Fibroblast of upper back skin (primary cell): Measurements from ENCODE around the gene PLEKHN1.

Experiments used
- DNase-seq: peaks from one replicate; pipeline ENCODE4 v3.0.0-alpha.2; 2013

The PLEKHN1 gene

DNA sequence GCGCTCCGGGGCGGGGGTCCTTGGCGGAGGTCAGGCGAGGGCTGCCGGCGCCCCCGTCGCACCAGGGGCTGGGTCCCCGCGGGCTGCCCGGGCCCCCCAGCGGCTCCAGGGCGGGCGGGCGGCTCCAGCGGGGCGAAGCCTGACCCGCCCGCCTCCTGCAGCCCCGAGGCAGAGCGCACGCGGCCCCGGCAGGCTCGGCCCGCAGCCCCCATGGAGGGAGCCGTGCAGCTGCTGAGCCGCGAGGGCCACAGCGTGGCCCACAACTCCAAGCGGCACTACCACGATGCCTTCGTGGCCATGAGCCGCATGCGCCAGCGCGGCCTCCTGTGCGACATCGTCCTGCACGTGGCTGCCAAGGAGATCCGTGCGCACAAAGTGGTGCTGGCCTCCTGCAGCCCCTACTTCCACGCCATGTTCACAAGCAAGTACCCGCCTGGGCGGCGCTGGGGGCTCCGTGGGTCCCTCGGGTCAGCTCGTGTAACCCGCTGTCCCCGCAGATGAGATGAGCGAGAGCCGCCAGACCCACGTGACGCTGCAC lies 5.1 kb upstream of the PLEKHN1 start:
- no peak for DNase-seq

DNA sequence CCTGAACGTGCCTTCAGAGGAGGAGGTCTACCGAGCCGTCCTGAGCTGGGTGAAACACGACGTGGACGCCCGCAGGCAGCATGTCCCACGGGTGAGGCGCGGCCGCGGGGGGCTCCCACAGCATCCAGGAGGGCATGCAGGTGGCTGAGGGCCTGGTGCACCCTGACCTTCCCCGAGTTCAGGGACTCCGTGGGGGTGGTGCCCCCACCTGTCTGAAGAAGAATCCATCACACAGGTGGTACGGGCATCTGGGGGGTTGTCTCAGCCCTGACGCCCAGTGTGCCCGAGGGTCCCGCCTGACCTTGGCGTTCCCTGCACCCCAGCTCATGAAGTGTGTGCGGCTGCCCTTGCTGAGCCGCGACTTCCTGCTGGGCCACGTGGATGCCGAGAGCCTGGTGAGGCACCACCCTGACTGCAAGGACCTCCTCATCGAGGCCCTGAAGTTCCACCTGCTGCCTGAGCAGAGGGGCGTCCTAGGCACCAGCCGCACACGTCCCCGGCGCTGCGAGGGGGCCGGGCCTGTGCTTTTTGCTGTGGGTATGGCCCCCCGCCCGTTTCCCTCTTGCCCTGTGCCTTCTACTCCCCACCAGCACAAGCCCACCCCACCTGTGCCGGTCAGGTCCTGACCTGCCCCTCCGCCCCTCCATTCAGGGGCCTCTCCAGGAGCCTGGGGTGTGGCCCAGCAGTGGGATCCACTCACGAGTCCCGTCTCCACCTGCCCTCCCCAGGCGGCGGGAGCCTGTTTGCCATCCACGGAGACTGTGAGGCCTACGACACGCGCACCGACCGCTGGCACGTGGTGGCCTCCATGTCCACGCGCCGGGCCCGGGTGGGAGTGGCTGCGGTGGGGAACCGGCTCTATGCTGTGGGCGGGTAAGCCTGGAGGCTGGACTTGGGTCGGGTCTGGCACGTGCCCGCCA lies 3.6 kb upstream of the PLEKHN1 start:
- DNase-seq = no peak

DNA sequence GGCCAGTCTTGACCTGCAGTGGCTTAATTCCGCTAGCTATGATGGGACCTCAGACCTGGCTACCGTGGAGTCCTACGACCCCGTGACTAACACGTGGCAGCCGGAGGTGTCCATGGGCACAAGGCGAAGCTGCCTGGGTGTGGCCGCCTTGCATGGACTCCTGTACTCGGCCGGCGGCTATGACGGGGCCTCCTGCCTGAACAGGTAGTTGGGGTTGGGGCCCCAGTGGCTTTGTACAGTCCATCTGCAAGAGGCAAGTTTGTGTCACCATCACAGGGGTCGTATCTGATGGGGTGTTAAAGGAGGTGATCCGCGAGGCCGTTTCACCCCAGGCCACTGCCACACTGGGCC lies 3.0 kb upstream of the PLEKHN1 start:
- DNase-seq = no peak

DNA sequence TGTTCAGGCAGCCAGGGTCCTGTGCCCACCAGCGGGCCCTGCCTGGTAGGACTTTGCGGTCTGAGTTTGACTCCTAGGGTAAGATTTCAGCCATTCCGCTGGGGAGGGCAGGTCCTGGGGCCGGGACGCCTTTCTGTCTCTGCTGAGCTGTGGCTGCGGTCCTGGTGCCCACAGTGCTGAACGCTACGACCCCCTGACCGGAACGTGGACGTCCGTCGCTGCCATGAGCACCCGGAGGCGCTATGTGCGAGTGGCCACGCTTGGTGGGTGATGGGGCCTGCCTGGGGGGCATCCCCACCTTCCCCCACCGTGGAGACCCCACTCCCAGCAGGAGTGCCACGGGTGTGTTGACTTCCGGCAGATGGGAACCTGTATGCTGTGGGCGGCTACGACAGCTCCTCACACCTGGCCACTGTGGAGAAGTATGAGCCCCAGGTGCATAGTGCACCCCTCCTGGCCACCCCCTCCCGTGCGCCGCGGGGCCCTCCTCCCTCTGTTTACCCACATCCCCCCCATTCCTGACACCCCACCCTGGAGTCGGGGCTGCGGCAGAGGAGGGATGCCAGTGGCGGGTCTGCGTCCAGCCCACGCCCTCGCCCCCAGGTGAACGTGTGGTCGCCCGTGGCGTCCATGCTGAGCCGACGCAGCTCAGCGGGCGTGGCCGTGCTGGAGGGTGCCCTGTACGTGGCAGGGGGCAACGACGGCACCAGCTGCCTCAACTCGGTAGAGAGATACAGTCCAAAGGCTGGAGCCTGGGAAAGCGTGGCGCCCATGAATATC lies 2.3 kb upstream of the PLEKHN1 start:
- no peak for DNase-seq

DNA sequence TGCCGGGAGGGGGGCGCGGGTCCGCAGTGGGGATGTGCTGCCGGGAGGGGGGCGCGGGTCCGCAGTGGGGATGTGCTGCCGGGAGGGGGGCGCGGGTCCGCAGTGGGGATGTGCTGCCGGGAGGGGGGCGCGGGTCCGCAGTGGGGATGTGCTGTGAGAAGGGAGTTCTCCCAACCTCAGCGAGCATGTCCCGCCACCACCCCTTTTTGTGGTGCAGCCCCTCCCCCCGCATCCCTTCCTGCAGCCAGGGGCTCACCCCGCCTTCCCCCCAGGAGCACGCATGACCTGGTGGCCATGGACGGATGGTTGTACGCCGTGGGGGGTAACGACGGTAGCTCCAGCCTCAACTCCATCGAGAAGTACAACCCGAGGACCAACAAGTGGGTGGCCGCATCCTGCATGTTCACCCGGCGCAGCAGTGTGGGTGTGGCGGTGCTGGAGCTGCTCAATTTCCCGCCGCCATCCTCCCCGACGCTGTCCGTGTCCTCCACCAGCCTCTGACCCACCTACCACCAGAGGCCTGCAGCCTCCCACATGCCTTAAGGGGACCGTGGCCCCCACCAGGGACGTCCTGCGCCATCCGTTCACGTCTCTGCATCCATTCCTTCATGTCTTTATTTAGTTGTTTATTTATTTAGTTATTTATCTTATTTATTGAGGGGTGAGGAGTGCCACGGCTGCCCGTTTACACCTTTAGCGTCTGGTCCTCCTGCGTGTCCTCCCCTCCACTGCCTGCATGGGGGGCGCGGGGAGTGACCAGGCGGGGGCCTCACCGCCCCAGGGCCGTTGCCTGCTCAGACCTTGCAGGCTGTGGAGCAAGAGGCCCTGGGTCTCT lies 1.4 kb upstream of the PLEKHN1 start:
- DNase-seq = no peak

DNA sequence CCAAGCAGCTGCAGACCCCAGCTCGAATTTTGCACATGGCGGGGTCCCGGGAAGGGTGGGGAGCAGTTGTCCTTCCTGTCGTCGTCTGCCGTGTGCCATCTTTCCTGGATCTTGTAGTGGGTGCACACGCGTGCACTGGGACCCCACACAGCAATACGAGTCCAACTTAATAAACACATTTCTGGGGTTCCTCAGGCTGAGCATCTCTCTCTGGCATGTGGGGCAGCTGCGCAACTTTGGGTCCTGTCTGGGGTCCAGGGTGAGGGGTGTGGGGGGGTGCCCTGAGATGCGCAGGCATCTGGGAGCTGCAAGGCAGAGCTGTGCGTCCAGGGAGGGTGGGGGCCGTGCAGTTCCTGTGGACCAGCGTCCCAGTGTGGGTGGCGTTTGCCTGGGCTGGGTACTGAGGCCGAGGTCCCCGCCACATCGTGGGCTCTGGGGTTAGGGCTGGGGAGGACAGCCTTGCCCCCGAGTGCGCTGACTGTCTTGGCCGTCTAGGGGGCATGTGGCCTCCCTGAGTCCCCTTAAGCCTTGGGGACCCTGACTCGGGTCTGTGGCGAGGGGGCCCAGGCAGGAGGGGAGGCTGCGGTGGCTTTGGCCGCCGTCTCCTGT lies 652 bp upstream of the PLEKHN1 start:
- no peak for DNase-seq

DNA sequence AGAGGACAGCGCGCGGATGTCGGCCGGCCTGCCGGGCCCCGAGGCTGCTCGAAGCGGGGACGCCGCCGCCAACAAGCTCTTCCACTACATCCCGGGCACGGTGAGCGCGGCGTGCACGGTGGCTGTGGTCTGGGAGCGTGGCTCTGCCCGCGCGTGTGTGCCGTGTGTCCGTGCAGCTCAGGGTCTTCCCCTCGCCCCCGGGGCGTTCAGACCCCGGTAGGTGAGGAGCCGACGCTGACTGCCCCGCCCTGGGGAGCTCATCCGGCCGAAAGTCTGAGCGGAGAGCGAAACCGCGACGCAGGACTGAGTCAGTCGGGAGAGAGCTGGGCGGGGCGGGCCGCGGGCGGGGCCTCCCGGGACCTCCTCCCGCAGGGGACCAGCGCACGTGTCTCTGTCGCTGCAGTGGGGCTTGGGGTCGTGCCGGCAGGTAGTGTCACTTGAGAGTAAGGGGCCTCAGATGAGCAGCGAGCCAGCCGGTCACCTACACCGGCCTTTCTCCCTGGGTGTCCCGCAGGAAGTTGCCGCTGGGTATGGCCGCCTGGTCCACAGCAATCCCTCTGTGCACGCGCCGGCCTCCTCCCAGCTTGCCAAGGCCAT lies 520 bp downstream of the PLEKHN1 start:
- DNase-seq = peak; percentile 60

DNA sequence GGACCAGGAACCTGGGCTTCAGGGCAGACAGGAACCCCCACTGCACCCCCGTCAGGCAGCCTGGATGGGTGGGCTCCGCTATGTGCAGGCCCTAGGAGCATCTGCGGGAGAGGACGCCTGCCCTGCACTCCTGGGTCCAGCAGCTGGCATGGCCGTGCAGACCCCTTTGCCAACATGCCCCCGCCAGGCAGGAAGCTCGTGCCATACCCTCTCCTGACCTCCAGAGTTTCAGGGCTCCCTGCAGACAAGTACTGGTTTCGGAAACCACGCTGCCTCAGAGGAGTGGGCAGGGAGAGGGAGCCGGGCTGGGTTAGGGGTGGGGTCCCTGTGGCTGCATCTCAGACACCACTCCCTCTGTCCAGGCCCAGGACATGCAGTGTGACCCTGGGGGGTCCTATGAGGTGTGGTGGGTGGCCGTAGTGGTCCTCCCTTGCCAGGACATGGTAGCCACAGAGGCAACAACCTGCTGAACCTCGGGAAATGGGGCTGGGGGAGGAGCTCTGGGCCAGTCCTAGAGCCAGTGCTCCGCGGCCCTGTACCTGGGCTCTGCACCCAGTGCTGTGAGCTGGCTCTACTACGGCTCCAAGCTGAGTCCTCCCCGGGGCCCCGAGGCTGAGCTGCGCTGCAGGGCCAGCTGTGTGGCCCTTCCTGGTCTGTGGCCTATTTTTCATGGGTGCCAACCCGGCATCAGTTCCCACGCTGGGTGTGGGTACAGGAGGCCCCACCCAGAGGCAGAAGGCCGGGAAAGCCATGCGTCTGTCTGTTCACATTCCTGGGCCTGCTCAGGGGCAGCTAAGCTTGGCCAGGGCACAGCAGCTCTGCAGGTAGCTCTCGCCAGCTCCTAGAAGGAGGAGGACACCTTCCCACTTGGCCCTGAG lies 1.4 kb downstream of the PLEKHN1 start:
- no peak for DNase-seq

DNA sequence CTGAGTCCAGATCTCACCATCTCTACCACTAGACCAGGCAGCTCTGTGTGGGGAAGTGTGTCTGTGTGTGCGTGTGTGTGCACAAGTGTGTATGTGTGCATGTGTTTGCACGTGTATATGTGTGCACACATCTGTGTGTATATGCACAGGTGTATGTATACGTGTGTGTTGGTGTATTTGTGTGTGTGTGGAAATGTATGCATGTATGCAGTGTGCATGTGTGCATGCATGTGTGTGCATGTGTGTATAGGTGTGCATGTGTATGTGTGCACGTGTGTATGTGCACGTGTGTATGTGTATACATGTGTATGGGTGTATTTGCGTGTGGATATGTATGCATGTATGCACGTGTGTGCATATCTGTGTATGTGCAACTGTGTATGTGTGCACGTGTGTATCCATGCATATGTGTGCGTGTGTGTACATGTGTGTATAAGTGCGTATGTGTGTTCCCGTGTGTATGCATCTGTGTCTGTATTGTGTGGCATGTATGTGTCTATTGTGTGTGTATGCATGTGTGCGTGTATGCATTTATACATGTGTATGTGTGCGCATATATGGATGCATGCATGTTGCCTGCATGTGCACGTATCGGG lies 3.1 kb downstream of the PLEKHN1 start:
- no peak for DNase-seq

DNA sequence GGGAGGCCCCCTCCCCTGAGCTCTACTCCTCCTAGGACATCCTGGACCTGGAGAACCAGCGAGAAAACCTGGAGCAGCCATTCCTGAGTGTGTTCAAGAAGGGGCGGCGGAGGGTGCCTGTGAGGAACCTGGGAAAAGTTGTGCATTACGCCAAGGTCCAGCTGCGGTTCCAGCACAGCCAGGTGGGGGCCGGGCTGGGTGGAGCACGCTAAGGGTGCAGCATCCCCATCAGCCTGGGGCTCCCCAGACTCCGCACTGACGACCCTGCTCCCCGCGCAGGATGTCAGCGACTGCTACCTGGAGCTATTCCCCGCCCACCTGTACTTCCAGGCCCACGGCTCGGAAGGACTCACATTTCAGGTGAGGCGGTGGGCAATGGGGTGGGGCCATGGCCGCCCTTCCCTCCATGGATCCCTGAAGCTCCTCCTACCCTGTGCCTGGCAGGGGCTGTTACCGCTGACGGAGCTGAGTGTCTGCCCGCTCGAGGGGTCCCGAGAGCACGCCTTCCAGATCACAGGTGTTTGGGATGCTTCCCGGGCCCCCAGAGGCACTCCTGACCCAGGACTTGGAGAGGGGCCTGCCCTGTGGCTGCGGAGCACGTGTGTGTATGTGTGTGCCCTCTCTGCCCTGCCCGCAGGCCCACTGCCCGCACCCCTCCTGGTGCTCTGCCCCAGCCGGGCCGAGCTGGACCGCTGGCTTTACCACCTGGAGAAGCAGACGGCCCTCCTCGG lies 4.1 kb downstream of the PLEKHN1 start:
- no peak for DNase-seq

DNA sequence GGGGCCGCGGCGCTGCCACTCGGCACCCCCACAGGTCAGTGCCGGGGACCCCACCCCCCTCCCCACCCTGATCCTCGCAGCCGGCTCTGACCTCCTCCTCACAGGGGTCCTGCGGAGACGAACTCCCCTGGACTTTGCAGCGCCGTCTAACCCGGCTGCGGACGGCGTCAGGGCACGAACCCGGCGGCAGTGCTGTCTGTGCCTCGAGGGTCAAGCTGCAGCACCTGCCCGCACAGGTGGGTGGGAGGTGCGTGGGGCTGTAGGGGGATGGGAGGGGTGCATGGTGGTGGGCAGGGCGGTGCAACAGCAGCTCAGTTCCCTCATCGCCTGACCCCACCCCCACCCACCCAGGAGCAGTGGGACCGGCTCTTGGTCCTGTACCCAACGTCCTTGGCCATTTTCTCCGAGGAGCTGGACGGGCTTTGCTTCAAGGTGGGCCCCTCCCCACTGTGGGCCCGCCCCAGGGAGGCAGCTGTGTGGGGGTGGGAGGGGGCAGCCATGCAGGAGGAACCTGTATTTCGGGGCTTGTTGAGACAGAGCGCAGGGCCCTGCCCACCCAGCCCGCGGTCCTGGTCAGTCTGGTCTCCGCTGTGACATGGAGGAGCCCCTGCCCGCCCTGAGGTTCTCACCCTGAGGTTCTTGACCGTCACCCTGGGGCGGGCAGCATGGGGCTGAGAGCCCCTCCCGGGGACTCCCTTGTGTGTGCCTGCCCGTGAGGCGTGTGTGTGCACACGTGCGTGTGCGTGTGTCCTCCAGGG lies 4.9 kb downstream of the PLEKHN1 start:
- DNase-seq = no peak

DNA sequence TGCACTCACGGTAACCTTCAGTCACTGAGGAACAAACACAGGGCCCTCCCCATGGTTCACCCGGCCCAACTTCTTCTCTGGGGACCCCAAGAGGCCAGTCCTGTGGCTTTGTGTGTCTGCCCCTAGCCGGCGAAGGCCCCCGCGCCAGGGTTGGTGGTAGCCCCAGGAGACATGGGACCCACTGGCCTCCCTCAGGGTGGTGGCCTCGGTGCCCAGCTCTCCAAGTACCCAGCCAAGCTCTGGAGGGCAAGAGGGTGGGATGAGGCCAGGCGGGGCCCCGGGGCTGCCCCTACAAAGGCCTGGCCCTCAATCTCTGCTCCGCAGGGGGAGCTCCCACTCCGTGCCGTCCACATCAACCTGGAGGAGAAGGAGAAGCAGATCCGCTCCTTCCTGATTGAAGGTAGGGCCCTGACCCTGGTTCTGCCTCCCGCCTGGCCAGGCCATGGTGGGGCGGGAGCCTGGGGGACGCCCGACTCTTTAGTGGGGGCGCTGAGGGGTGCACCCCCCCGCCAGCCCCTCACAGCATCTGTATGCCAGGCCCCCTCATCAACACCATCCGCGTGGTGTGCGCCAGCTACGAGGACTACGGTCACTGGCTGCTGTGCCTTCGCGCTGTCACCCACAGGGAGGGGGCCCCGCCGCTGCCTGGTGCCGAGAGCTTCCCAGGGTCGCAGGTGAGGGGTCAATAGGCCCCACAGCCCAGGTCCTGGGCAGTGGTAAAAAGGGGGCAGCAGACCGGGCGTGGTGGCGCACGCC lies 5.6 kb downstream of the PLEKHN1 start:
- DNase-seq = no peak

DNA sequence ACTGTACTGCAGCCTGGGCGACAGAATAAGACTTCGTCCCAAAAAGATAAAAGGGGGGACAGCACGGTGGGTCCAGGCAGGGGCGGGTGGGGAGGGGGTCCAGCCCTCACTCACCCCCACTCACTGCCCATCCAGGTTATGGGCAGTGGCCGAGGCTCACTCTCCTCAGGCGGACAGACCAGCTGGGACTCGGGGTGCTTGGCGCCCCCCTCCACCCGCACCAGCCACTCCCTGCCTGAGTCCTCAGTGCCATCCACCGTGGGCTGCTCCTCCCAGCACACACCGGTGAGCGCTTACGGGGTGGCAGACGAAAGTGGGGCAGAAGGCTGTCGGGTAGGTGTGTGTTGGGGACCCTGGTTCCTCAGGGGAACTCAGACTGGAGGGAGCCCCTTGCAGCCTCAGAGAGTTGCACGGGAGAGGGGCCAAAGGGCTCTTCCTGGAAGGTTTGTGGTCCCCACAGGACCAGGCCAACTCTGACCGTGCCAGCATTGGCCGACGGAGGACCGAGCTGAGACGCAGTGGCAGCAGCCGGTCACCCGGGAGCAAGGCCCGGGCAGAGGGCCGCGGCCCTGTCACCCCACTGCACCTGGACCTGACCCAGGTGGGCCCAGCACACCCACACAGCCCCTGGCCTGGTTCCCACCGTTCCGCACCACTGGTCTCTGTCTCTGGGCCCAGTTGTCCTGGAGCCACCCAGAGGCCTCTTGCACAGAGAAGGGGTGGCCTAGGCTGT lies 6.6 kb downstream of the PLEKHN1 start:
- no peak for DNase-seq

DNA sequence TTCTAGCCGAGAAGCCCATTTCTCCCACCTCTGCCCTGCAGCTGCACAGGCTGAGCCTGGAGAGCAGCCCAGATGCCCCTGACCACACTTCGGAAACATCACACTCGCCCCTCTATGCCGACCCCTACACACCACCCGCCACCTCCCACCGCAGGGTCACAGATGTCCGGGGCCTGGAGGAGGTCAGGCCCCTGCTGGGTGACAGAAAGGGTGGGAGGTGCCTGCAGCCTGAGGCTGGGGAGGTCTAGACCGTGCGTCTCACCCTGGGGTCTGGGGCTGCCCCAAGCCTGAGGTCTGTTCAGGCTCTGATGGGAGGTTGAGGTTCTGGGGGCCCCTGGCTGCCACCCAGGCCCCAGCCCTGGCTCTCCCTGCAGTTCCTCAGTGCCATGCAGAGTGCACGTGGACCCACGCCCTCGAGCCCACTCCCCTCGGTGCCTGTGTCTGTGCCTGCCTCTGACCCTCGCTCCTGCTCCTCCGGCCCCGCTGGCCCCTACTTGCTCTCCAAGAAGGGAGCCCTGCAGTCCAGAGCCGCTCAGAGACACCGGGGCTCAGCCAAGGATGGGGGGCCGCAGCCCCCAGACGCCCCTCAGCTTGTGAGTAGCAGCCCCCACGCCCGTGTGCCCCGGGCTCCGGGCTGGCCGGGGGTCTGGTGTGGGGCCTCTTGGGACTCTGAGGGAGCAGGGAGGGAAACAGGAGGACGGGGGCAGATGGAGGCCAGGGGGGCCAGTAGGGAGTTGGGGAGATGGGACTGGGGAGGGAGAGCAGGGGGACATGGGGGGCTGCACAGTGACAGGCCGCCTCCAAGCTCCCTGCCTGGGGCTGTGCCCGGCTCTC lies 7.4 kb downstream of the PLEKHN1 start:
- DNase-seq = no peak

DNA sequence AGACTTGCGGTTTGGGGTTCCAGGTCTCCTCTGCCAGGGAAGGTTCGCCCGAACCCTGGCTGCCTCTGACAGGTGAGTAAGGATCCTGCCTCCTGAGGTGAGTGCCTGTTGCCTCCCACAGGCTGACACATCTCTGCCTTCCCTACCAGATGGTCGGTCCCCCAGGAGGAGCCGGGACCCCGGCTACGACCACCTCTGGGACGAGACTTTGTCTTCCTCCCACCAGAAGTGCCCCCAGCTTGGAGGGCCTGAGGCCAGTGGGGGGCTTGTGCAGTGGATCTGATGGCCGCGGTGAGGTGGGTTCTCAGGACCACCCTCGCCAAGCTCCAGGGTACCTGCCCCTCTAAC lies 8.0 kb downstream of the PLEKHN1 start:
- DNase-seq = no peak

DNA sequence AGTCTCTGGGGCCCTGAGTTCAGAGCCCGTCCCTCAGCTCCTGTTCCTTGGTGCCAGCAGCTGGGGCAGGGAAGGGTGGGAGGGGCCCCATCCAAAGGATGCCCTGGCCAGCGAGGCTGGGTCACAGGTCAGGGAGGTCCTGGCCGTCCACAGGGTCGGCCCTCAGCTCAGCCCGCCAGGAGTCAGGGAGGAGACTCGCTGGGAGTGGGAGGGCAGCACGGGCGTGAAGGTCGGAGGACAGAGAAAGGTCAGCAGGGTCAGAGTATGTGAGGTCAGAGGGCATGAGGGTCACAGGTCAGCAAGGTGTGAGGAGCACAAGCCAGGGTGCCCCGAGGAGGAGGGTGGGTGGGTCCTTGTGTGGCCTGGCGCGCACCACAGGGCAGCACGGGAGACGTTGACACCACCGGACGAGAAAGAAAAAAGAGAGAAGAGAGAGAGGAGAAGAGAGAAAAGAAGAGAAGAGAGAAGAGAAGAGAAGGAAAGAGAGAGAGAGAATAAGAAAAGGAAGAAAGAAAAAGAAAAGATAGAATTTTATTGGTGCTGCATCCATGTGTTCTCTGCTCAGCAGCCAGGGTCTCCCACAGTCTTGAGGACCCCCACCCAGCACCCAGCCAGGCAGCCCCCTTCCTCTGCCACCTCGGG lies 8.5 kb downstream of the PLEKHN1 start:
- no peak for DNase-seq
